ENCODE measurements around the gene EXOSC5.

EXOSC5 gene

DNA sequence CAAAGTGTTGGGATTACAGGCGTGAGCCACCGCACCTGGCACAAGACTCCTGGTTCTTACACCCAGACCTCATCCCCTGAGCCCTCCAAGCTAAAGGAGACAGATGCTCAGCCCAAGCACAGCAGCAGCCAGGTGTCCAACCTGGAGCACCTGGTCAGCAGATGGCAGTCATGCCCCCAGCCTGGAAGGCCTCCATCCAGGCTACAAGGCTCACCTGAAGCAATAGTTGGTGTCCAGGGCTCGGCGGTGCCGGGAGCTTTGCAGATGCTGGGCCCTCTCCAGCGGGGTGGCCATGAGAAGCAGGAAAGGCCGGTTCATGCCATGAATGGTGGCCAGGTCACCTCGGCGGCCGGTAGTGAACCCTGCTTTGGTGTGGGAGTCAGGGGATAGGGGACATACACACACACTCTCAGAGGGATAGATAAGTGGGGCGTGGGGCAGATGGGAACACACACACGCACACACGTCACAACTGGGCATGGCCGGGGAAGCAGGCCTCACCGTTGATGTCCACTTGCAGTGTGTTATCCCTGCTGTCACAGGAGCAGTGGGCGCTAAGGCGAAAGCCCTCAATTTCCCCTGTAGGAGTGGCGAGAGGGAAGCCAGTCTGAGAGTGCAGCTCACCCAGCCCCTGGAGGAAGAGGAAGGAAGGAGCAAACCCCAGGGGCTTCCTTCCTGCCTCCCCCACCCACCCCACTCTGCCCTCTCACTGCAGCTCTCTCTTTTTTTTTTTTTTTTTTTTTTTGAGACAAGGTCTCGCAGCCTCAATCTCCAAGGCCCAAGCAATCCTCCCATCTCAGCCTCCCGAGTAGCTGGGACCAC is 55.3 kb downstream of the EXOSC5 start:
- DNase-seq = peak; percentile 58

DNA sequence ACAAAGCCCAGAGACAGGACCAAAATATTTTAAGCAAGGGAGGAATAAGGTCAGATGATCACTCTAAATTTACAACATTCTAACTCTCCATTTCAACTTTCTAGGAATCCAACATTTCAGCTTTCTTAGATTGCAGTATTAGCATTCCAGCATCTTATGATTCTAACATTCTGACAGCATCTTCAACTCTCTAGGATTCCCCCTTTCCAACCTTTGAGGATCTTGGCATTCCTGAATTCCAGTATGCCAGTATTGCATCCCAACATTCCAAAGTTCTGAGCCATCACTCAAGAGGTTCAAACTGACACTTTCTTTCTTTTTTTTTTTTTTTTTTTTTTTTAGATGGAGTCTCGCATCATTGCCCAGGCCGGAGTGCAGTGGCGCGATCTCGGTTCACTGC is 57.2 kb downstream of the EXOSC5 start:
- no peak for DNase-seq
